ENCODE data around the gene LRRC49. TPM values are rescaled to one million over a fixed set of nuclear protein-coding genes. Genes with fewer than 3 reads are reported as not detected.
"Not testable (repeated sequence)": the region's sequence is repeated elsewhere in the genome, so short reads cannot be mapped to it uniquely, and the experiment has no call there.

The LRRC49 gene
- total RNA-seq, 2 donors from 2014 or later: 23.4 to 35.3 TPM

DNA sequence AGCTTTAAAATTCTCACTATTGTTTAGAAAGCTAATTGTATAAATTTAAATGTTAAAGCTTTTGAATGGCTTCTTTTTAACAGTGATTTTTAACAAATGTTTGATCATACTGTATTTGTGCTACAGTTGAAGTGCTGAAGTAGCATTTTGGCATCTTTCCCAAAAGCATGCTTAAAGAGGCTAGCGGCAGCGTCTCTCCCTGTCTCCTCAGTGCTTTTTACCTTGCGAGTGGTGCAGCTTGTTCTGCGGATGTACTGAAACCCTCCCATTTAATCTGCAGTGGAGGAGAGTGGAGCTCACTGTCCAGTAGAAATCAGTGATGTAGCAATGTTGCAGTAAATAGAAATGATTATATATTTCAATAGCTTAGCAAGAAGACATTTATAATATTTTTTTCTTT lies 43.7 kb downstream of the LRRC49 start:
- Histone ChIP-seq H3K4me1 (no peaks in the 10 kb centered on the region), H3K27me3 (no peaks in the 10 kb centered on the region), H3K27ac (peak overlapping the region in 1 of 2 donors; percentile 19), H3K9me3 (no peaks in the 10 kb centered on the region), H3K36me3 (no peaks in the 10 kb centered on the region), H3K4me3 (no peak overlapping the region)
- TF ChIP-seq, protein P1, sequence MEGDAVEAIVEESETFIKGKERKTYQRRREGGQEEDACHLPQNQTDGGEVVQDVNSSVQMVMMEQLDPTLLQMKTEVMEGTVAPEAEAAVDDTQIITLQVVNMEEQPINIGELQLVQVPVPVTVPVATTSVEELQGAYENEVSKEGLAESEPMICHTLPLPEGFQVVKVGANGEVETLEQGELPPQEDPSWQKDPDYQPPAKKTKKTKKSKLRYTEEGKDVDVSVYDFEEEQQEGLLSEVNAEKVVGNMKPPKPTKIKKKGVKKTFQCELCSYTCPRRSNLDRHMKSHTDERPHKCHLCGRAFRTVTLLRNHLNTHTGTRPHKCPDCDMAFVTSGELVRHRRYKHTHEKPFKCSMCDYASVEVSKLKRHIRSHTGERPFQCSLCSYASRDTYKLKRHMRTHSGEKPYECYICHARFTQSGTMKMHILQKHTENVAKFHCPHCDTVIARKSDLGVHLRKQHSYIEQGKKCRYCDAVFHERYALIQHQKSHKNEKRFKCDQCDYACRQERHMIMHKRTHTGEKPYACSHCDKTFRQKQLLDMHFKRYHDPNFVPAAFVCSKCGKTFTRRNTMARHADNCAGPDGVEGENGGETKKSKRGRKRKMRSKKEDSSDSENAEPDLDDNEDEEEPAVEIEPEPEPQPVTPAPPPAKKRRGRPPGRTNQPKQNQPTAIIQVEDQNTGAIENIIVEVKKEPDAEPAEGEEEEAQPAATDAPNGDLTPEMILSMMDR (IDR thresholded peaks at IDR 0.05): no peak
- DNase-seq (ENCODE audit: low spot score): no peak

GRCh38 chr15:70943285-70943684 lies 50.7 kb downstream of the LRRC49 start:
- H3K9me3 ChIP-seq; DNase-seq (ENCODE audit: low spot score); H3K4me3 ChIP-seq; H3K36me3 ChIP-seq; H3K27me3 ChIP-seq: not testable (repeated sequence)
- Histone ChIP-seq H3K27ac (peak overlapping the region in 1 of 2 donors; percentile 62), H3K4me1 (peaks cover 0 to 13% of the 10 kb centered on the region in 2 donors)

GRCh38 chr15:70947351-70948335 lies 55.0 kb downstream of the LRRC49 start:
- TF ChIP-seq, protein P1 (IDR thresholded peaks at IDR 0.05): no peak
- Histone ChIP-seq H3K27ac (no peak overlapping the region), H3K36me3 (no peaks in the 10 kb centered on the region), H3K9me3 (peaks cover 0 to 12% of the 10 kb centered on the region in 2 donors), H3K27me3 (no peaks in the 10 kb centered on the region), H3K4me3 (no peak overlapping the region), H3K4me1 (peaks cover 0 to 10% of the 10 kb centered on the region in 2 donors)
- no peak for DNase-seq (ENCODE audit: low spot score)

GRCh38 chr15:70950953-70951352 lies 58.3 kb downstream of the LRRC49 start:
- H3K4me1 ChIP-seq: no peaks in the 10 kb centered on the region
- no peaks in the 10 kb centered on the region for H3K36me3 ChIP-seq
- H3K27me3 ChIP-seq: no peaks in the 10 kb centered on the region
- H3K27ac ChIP-seq: no peak overlapping the region
- no peak for DNase-seq (ENCODE audit: low spot score)
- H3K4me3 ChIP-seq: no peak overlapping the region
- TF ChIP-seq, protein P1 (IDR thresholded peaks at IDR 0.05): no peak
- H3K9me3 ChIP-seq: peaks cover 0 to 12% of the 10 kb centered on the region in 2 donors

GRCh38 chr15:70954171-70954570 lies 61.5 kb downstream of the LRRC49 start:
- no peak overlapping the region for H3K27ac ChIP-seq
- H3K4me3 ChIP-seq: no peak overlapping the region
- no peak for DNase-seq (ENCODE audit: low spot score)
- H3K36me3 ChIP-seq: no peaks in the 10 kb centered on the region
- peaks cover 0 to 12% of the 10 kb centered on the region in 2 donors for H3K9me3 ChIP-seq
- TF ChIP-seq, protein P1 (IDR thresholded peaks at IDR 0.05): no peak
- H3K4me1 ChIP-seq: no peaks in the 10 kb centered on the region
- H3K27me3 ChIP-seq: no peaks in the 10 kb centered on the region

DNA sequence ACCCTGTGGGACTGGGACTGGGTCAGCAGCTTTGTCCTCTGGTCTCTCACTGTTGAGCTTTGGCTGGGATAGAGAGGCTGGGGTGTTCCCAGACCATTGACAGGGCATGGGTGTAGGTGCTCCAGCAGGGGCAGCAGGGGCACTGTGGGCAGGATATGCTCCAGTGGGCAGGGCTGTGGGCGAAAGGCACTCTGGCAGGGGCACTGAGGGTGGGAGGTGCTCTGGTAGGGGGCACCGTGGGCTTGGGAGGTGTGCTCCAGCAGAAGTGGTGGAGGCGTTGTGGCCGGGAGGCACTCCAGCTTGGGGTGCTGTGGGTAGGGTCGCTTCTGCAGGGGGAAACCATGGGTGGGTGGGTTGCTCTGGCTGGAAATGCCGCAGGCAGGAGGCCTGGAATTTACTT lies 62.1 kb downstream of the LRRC49 start:
- H3K9me3 ChIP-seq: peaks cover 0 to 12% of the 10 kb centered on the region in 2 donors
- no peak overlapping the region for H3K4me3 ChIP-seq
- no peaks in the 10 kb centered on the region for H3K4me1 ChIP-seq
- no peaks in the 10 kb centered on the region for H3K27me3 ChIP-seq
- TF ChIP-seq, protein P1 (IDR thresholded peaks at IDR 0.05): no peak
- H3K36me3 ChIP-seq: no peaks in the 10 kb centered on the region
- no peak overlapping the region for H3K27ac ChIP-seq
- no peak for DNase-seq (ENCODE audit: low spot score)

All from right atrium auricular region (tissue), 2 donors.